SKM-1 (cell line): ENCODE data around the gene TMC8.
"Not testable (repeated sequence)": the region's sequence is repeated elsewhere in the genome, so short reads cannot be mapped to it uniquely, and the experiment has no call there.

ENCODE experiments used
- DNase-seq: peaks from one replicate; lab custom pipeline; 2025; ENCODE audit not compliant: unreplicated experiment; lab: John Stamatoyannopoulos, UW

The TMC8 gene

DNA sequence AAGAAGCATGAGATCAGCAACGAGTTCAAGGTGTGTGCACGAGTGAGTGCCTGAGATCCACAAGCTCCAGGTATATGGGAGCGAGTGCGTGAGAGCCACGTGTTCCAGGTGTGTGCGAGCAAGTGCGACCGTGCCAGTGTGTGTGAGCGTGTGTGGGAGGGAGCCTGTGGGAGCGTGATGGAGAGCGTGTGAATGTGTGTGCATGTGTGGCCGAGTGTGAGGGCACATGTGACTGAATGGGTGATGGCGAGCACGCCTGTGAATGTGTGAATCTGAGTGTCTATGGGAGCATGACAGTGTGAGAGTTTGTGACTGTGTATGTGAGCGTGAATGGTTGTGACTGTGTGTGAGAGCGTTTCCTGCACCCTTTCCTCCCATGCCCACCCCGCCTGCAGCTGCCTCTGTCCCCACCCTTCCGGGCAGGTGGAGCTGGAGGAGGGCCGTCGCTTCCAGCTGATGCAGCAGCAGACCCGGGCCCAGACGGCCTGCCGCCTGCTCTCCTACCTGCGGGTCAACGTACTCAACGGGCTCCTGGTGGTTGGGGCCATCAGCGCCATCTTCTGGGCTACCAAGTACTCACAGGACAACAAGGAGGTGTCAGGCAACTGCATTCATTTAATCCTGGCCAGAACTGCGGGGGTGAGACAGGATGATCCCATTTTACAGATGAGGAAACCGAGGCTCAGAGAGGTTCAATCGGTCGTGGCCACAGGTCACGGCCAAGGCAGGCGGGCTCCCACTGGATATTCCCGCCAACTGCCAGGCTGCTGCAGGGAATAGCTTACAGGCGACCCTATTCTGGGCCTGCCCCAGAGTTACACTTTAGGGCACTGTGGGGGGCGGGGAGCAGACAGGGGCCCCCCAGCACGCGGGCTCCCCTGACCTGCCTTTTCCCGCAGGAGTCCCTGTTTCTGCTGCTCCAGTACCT is 3.7 kb downstream of the TMC8 start:
- DNase-seq: peak; percentile 30

DNA sequence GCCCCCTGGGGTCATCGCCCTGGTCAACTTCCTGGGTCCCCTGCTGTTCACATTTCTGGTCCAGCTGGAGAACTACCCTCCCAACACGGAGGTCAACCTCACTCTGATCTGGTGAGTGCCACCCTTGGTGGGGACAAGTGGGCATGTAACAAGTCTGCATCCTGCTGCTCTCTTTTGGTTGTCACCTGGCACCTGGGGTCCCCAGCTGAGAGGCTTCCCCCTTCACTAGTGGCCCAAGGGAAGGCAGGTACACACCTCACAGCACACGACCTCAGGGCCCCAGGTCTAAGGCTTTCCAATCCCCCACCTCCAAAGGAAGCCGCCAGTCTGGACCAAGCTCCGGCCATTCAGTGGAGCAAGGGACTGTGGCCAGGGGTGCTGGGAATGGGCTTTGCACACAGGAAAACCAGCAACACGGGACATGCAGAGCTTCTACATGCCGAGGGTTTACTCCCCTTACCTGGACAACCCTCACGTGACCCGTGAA is 4.4 kb downstream of the TMC8 start:
- no peak for DNase-seq

DNA sequence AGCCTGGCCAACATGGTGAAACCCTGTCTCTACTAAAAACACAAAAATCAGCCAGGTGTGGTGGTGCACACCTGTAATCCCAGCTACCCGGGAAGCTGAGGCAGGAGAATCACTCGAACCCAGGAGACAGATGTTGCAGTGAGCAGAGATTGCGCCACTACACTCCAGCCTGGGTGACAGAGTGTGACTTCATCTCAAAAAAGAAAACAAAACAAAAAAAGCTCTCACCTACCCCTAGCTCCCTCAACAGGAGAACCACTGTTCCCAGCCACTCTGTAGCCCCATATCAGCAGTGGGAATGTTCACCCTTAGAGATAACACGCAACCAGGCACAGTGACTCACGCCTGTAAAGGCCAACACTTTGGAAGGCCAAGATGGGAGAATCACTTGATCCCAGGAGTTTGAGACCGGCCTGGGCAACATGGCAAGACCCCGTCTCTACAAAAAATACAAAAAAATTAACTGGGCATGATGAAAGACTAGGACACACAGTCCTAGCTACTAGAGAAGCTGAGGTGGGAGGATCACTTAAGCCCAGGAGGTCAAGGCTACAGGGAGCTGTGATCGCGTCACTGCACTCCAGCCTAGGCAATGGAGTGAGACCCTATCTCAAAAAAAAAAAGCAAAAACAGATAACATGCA is 5.4 kb downstream of the TMC8 start:
- DNase-seq: no peak

DNA sequence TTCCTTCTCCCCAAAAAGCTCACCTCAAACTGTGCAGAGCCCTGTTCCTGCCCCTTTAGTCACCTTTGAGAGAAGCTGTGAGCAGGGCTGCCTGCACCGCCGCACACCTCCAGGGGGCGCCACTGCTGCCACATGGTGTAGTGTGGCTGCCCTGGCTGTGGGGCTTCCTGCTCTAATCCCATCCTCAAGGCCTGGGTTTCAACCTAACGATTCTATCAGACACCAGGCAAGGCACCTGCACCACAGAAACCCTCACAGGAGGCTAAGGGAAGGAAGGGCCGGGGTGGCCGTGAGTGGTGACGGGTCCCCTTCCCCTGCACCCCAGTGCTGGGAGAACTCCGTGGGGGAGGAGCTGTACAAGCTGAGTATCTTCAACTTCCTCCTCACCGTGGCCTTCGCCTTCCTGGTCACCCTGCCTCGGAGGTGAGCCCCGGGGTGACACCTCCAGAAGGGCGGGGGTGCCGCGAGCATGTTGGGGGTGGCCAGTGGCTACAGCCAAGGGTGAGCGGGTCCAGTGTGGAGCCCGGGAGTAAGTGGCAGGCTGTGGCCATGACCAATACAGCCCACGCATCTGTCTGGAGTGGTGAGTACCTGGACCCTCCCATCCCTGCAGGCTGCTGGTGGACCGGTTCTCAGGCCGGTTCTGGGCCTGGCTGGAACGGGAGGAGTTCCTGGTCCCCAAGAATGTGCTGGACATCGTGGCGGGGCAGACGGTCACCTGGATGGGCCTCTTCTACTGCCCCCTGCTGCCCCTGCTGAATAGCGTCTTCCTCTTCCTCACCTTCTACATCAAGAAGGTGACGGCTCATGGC is 7.0 kb downstream of the TMC8 start:
- peak; percentile 68 for DNase-seq

DNA sequence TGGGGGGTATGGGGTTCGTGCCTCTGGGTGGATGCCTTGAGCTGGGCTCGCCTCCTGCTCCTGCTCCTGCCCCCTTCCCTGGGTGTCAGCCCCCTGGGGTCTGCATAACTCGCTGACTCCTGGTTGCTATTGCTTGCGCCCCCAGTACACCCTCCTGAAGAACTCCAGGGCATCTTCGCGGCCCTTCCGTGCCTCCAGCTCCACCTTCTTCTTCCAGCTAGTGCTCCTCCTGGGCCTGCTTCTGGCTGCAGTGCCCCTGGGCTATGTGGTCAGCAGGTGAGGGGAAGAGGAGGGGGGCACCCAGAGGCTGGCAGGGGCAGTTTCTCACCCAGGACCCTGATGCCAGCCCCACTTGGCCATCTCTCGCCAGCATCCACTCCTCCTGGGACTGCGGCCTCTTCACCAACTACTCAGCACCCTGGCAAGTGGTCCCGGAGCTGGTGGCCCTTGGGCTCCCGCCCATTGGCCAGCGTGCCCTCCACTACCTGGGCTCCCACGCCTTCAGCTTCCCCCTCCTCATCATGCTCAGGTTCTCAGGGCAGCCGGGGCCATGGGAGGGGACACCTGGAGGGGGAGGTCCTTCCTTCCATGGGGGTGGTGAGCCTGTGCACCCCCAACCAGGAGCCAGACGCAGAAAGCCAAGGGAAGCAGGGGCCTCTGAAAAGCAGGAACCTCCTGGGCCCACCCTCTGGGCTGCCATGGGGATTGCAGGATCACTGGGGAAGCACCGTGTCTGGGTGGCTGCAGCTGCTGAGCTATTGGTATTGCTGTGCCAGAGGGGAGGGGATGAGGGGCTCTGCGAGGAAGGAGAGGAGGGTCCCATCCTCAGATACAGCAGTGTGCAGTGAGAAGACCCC is 7.9 kb downstream of the TMC8 start:
- no peak for DNase-seq

DNA sequence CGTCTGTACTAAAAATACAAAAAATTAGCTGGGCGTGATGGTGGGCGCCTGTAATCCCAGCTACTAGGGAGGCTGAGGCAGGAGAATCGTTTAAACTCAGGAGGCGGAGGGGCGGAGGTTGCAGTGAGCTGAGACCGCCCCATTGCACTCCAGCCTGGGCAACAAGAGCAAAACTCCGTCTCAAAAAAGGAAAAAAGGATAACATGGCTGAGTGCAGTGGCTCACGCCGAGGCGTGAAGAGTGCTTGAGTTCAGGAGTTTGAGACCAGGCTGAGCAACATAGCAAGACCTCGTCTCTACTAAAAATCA is 9.2 kb downstream of the TMC8 start:
- not testable (repeated sequence) for DNase-seq

DNA sequence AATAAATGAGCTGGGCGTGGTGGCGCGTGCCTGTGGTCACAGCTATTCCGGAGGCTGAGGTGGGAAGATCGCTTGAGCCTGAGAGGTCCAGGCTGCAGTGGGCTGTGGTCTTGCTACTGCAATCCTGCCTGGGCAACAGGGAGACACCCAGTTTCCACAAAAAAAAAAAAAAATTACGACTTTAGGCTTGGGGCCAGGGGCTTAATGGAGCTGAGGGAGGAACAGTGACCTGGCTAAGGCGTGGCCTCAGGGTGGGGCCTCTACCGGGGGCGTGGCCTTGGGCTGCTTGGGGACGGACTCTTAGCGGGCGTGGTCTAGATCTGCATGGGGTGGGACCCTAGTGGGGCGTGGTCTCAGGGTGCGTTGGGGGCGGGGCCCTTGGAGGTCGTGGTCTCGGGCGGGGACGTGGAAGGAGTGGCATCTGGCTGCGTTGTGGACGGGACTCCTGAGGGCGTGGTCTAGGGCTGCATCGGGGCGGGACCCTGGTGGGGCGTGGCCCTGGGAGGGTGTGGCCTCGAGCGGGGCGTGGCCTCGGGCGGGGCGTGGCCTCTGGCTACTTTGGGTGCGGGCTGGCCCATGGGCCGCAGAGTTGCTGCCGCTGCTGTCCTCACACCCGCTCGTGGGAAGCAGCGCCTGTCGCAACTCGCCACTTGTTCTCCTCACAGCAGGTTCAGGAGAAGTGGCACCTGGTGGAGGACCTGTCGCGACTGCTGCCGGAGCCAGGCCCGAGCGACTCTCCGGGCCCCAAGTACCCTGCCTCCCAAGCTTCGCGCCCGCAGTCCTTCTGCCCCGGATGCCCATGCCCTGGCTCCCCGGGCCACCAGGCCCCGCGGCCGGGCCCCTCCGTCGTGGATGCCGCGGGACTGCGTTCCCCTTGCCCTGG is 9.8 kb downstream of the TMC8 start:
- DNase-seq: peak; percentile 88

DNA sequence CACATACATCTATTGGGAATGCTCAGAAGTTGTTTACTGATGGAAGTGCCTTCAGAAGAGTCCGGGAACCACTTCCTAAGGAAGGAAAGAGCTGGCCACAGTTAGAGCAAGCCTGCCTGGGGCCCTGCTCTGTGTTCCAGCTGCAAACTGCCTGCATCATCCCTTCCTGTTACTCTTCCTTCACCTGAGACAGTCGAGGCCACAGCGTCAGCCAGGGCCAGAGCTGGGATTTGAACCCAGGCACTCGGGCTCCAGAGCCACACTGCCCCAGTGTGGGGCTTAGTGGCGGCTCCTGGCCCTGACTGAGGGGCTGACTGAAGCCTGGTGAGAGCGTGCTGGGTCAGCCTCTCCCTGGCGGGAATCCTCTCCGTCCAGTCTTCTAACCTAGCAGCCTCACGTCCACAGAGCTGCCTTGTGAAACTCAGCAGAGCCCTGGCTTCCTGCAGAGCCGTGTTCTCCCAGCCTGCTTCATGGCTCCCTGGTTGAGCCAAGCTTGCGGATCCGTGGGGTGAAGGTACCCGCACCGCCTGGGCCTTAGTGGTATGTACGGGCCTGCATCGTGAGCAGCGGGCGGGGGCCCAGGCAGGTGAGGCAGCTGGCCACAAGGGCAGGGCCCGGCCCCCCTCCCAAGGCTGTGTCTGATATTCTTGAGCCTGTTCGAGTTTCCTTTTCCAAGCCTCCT is 11.0 kb downstream of the TMC8 start:
- DNase-seq: no peak

DNA sequence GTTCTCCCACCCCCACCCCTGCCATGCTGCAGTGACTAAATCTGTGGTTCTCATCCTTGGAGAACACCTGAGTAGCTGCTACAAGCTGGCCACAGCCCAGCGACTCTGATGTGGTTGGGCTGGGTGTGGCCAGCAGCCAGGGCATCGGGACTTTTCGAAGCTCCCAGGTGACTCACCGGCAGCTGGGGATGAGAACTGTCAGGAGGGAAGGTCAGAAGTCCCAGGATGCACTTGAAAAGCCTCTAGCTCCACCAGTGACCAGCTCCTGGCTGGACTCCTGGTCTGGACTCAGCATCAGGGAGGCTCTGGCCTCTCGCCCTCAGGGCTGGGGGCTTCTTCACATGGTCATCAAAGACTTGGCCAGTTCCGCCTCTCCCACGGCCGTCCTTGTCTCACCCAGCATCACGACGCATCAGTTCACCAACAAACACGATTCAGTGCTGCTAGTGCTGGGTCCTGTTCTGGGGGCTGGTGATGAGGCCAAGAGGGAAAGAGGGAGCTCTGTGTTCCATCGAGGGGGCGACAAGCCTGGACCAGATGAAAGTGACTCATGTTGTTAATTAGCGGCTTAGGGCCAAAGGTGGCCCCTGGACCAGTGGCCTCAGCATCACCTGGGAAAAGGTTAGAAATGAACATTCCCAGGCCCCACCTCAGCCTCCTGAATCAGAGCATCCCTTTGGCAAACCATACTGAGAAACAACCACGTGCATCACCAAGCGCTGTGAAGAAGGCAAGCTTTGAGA is 11.7 kb downstream of the TMC8 start:
- no peak for DNase-seq

DNA sequence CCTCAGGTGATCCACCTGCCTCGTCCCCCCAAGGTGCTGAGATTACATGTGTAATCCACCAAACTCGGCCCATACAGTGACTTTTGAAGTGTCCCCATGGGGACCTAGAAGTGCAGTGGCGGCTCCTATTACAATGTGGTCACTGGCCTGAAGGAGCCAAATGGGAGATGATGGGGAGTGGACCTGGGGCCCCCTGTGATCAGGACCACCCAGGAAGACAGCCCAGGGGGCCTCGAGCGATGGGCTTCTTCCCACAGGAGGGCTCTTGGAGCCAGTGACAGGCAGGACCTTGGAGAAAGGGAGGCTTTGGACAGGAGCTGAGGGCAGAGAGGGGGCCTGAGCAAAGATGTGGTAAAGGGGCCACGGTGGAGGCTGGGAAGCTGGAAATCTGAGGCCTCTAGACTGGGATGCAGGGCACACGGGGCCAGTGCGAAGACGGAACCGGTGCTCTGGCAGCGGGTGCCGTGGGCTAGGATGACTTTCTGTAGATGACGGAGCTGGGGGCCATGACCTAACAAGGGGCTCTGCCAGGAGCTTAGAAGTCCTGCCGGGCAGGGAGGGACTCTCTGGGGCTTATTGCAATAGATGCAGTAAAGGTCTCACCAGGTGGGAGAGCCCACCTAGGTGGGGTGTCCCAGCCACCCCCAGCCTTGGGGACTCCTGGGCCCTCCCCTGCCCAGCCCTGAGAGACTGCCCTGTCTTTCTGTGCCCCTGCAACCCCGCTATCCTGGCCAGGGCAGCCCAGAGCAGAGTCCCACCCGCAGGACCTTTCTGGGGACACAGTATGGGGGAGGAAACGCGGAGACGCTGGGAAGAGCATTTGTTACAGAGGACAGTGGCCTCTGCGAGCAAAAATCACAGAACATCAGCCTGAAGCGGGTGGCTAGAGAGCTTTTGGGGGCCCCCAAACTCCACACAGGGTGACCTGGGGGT is 12.9 kb downstream of the TMC8 start:
- no peak for DNase-seq

DNA sequence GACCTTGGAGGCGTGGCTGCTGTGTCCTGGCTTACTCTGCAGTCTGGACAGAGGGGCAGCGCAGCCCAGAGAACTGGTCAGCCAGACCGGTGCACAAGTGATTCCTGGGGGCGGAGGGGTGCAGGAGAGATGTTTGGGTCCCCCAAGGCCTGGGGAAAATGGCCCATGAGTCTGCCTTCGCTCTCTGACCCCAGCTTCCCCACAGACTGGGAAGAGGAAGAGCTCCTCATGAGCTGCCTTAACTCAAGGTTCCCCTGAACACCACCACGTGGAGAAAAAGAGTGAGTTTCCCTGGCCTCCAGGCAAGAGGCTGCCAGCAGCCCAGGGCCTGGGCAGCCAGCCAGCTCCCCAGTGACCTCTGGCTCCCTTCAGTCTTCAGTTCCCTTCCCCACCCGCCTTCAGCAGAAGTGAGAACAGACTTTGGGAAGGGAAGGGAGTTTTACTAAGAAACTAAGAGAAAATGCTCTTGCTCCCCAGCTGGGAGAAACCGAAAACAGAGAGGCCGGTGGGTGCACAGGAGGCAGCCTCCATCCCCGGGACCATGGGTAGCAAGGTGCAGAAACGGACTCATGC is 13.7 kb downstream of the TMC8 start:
- DNase-seq: peak; percentile 90

DNA sequence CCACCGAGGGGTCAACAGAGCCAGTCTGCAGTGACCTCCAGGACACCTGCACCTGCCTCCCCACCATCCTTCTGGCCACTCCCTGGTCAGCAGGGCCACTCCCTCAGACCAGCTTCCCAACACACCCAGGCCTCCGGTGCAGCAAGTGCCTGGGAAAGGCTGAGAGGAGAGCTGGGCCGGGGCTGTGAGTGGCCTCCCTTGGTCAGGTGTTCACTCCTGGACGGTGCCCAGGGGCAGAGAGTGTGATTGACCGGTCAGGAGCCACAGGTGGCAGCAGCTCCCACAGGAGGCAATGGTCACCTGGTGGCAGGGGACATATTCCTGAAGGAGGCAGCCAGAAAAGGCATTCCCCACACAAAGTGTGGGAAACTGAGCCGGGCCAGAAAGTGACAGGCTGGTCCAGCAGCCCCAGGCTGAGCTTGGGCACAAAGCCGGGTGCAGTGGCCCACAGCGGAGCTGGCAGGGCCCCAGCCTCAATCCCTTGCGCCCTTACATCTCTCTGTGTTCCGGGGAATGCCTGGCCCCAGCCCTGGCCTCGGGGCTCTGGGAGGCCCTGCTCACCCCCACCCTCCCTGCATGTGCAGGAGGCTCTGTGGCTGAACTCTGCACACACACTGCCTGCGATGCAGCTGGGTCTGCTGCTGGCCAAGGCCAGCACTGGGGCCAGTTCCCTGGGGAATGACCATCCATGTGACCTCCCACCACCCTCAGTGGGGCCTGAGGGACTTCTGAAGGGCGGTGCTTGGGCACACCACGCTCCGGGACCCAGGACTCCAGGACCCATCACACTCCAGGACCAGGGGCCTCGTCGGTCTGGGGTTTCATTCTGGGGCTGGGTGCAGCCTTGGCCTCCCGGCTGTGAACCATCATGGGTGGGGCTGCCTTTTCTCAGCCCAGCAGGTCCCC is 14.4 kb downstream of the TMC8 start:
- DNase-seq: no peak

DNA sequence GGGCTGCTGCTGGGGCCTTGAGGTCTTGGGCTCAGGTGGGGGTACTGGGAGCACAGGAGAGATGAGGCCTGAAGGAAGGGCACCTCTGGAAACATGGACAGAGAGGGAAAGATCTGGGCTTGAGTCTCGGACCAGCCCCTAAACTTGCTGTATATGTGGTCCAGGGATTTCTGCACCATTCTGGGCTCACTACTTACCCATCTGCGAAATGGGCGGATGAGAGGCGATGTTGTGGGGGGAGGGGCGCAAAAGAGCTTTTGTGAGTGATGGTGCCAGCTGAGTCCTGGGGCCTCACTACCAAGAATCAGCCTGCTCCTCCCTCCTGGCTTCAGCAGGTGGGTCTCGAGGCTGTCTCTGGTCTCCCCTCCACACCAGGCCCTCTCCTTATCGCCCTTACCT is 15.9 kb downstream of the TMC8 start:
- DNase-seq: no peak

DNA sequence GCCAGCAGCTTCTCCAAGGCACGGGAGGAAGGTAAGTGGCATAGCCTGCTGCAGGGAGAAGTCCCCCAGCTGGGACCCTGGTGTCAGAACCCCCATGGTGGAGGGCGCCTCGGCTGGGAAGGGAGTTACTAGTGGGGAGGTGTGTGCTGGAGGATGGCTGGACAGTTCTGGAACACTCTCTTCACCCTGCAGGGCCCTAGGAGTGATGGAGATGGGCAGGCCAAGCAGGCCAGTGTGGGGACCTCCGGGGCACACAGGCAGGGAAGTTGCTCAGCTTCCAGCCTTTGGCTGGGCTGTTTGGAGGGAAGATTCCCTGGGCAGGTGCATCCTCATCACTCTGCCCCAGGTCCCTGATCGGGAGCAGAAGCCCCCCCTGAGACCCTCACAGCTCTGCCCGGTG is 16.3 kb downstream of the TMC8 start:
- no peak for DNase-seq

DNA sequence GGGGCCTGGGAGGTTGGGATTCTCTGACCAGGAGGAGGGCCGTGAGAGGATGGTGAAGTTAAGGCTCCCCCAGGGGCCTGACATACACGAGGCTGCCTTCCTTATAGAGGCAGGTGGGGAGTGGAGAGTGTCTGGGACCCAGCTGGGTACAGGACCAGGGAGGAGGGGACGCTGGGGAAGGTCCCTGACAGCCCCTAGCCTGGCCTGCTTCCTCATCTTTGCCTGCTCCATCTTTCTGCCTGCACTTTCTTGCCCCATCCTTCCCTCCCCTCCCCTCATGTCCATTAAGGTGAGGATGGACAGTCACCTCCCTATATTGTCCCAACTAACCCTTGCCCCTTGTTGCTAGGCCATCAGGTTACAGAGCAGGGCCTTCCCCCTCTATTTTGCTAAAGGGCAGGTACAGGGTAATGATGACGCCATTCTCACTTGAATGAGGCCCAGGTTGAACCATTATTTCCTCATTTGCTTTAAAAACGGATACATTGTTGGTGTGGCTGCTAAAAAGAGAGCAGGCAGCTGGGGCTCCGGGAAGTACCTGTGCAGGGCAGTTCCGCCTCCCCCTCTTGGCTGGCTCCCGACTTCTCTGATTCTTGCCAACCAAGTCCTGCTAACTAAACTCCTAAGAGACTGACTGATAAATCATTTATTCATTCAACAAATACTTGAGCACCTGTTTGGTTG is 16.9 kb downstream of the TMC8 start:
- peak; percentile 45 for DNase-seq
